HEK293 (cell line): ENCODE results near the gene RND1.

Experiments
- CTCF ChIA-PET: fragments of 350-600 bp; formaldehyde crosslinking; extraction: SDS; loops from one replicate; lab custom pipeline; 2021; ENCODE audit warnings: antibody characterized with exemption; lab: Yijun Ruan, JAX
- POLR2A ChIA-PET: fragments of 300-600 bp; formaldehyde crosslinking; extraction: SDS; loops from one replicate; lab custom pipeline; 2020; ENCODE audit warnings: antibody characterized with exemption, inconsistent platforms; lab: Yijun Ruan, JAX
- H3K27ac ChIP-seq: fragments of 200-500 bp; sonication (Bioruptor generic); 2 replicates; pipeline ENCODE4 v1.5.1; 2014; ENCODE audit warnings: low read depth, low read length, control low read depth, inconsistent platforms; ENCODE audit errors: extremely low read depth
- H3K36me3 ChIP-seq, 2 experiments: fragments of 200-500 bp in 1 of 2; sonication (Bioruptor generic) in 1 of 2; 1 replicate in 1 of 2; 2 replicates in 1 of 2; pipeline ENCODE4 v1.5.1; 2014 to 2017; ENCODE audit warnings: inconsistent platforms in 2 of 2, low read length in 2 of 2; ENCODE audit not compliant: control insufficient read depth in 2 of 2, insufficient read depth in 1 of 2
- H3K4me1 ChIP-seq: fragments of 200-500 bp; sonication (Bioruptor generic); 2 replicates; pipeline ENCODE4 v1.5.1; 2014; ENCODE audit warnings: mild to moderate bottlenecking, low read length, inconsistent platforms; ENCODE audit not compliant: control insufficient read depth, insufficient read depth
- H3K4me3 ChIP-seq: 2 replicates; pipeline ENCODE4 v1.5.1; 2011; ENCODE audit warnings: low read depth, mild to moderate bottlenecking, control low read depth, low read length, moderate library complexity
- H3K9me3 ChIP-seq: fragments of 200-500 bp; sonication (Bioruptor generic); 2 replicates; pipeline ENCODE4 v1.5.1; 2014; ENCODE audit warnings: low read depth, low read length, inconsistent platforms; ENCODE audit not compliant: control insufficient read depth, insufficient read depth
- BCL6B ChIP-seq: fragments of 450-650 bp; formaldehyde crosslinking; IDR thresholded peaks from 2 replicates; pipeline ENCODE4 v1.5.1; 2017; ENCODE audit warnings: missing biosample characterization, missing genetic modification characterization
- EGR2 ChIP-seq: fragments of 450-650 bp; formaldehyde crosslinking; IDR thresholded peaks from 2 replicates; pipeline ENCODE4 v1.5.1; 2016; ENCODE audit warnings: low read depth, missing biosample characterization, missing genetic modification characterization
- FEZF1 ChIP-seq: fragments of 450-650 bp; formaldehyde crosslinking; IDR thresholded peaks from 2 replicates; pipeline ENCODE4 v1.5.1; 2016; ENCODE audit warnings: missing biosample characterization, missing genetic modification characterization
- KLF9 ChIP-seq: fragments of 450-650 bp; formaldehyde crosslinking; IDR thresholded peaks from 2 replicates; pipeline ENCODE4 v1.5.1; 2016; ENCODE audit warnings: missing biosample characterization, missing genetic modification characterization, low read depth
- PRDM4 ChIP-seq: fragments of 450-650 bp; formaldehyde crosslinking; IDR thresholded peaks from 2 replicates; pipeline ENCODE4 v1.5.1; 2017; ENCODE audit warnings: missing biosample characterization, missing genetic modification characterization
- RBAK ChIP-seq: fragments of 450-650 bp; formaldehyde crosslinking; IDR thresholded peaks from 2 replicates; pipeline ENCODE4 v1.5.1; 2016; ENCODE audit warnings: missing biosample characterization, missing genetic modification characterization
- SCRT1 ChIP-seq: fragments of 450-650 bp; formaldehyde crosslinking; IDR thresholded peaks from 2 replicates; pipeline ENCODE4 v1.5.1; 2016; ENCODE audit warnings: missing biosample characterization, missing genetic modification characterization, borderline replicate concordance
- ZFP37 ChIP-seq: fragments of 450-650 bp; formaldehyde crosslinking; IDR thresholded peaks from 2 replicates; pipeline ENCODE4 v1.5.1; 2016; ENCODE audit warnings: missing biosample characterization, missing genetic modification characterization
- ZFP69B ChIP-seq: fragments of 450-650 bp; formaldehyde crosslinking; IDR thresholded peaks from 2 replicates; pipeline ENCODE4 v1.5.1; 2016; ENCODE audit warnings: missing biosample characterization, missing genetic modification characterization
- ZNF292 ChIP-seq: fragments of 450-650 bp; formaldehyde crosslinking; IDR thresholded peaks from 2 replicates; pipeline ENCODE4 v1.5.1; 2016; ENCODE audit warnings: low read depth, missing biosample characterization, missing genetic modification characterization, borderline replicate concordance
- ZNF324 ChIP-seq: fragments of 450-650 bp; formaldehyde crosslinking; IDR thresholded peaks from 2 replicates; pipeline ENCODE4 v1.5.1; 2016; ENCODE audit warnings: missing biosample characterization, missing genetic modification characterization
- ZNF362 ChIP-seq: fragments of 450-650 bp; formaldehyde crosslinking; IDR thresholded peaks from 2 replicates; pipeline ENCODE4 v1.5.1; 2016; ENCODE audit warnings: missing biosample characterization, missing genetic modification characterization
- ZNF404 ChIP-seq: fragments of 450-650 bp; formaldehyde crosslinking; IDR thresholded peaks from 2 replicates; pipeline ENCODE4 v1.5.1; 2017; ENCODE audit warnings: missing biosample characterization, missing genetic modification characterization
- ZNF423 ChIP-seq: fragments of 450-650 bp; formaldehyde crosslinking; IDR thresholded peaks from 2 replicates; pipeline ENCODE4 v1.5.1; 2016; ENCODE audit warnings: missing biosample characterization, missing genetic modification characterization
- ZNF501 ChIP-seq: fragments of 450-650 bp; formaldehyde crosslinking; IDR thresholded peaks from 2 replicates; pipeline ENCODE4 v1.5.1; 2016; ENCODE audit warnings: missing biosample characterization, missing genetic modification characterization
- ZNF580 ChIP-seq: fragments of 450-650 bp; formaldehyde crosslinking; IDR thresholded peaks from 2 replicates; pipeline ENCODE4 v1.5.1; 2016; ENCODE audit warnings: missing biosample characterization, missing genetic modification characterization
- ZNF777 ChIP-seq: fragments of 450-650 bp; formaldehyde crosslinking; IDR thresholded peaks from 2 replicates; pipeline ENCODE4 v1.5.1; 2017; ENCODE audit warnings: missing biosample characterization, missing genetic modification characterization, borderline replicate concordance
- ZNF791 ChIP-seq: fragments of 450-650 bp; formaldehyde crosslinking; IDR thresholded peaks from 2 replicates; pipeline ENCODE4 v1.5.1; 2016; ENCODE audit warnings: missing biosample characterization, missing genetic modification characterization
- ZNF830 ChIP-seq: fragments of 450-650 bp; IDR thresholded peaks from 2 replicates; pipeline ENCODE4 v1.5.0; 2018; ENCODE audit warnings: missing biosample characterization, missing genetic modification characterization, low read depth, mild to moderate bottlenecking, moderate library complexity
- ZSCAN18 ChIP-seq: fragments of 450-650 bp; formaldehyde crosslinking; IDR thresholded peaks from 2 replicates; pipeline ENCODE4 v1.5.1; 2016; ENCODE audit warnings: missing biosample characterization, missing genetic modification characterization
- ZSCAN23 ChIP-seq: fragments of 450-650 bp; formaldehyde crosslinking; IDR thresholded peaks from 2 replicates; pipeline ENCODE4 v1.5.1; 2016; ENCODE audit warnings: missing biosample characterization, missing genetic modification characterization
- TF ChIP-seq, protein P1 (sequence below): fragments of 450-650 bp; formaldehyde crosslinking; IDR thresholded peaks from 2 replicates; pipeline ENCODE4 v1.5.1; 2016; ENCODE audit warnings: missing biosample characterization, missing genetic modification characterization
- TF ChIP-seq, protein P2 (sequence below): fragments of 450-650 bp; formaldehyde crosslinking; IDR thresholded peaks from 2 replicates; pipeline ENCODE4 v1.5.1; 2016; ENCODE audit warnings: missing biosample characterization, missing genetic modification characterization

Gene RND1

GRCh38 chr12:48817873-48818830 lies 47.5 kb downstream of the RND1 start, which contains the start of gene CACNB3 (continued):
- TF ChIP-seq, protein P1, sequence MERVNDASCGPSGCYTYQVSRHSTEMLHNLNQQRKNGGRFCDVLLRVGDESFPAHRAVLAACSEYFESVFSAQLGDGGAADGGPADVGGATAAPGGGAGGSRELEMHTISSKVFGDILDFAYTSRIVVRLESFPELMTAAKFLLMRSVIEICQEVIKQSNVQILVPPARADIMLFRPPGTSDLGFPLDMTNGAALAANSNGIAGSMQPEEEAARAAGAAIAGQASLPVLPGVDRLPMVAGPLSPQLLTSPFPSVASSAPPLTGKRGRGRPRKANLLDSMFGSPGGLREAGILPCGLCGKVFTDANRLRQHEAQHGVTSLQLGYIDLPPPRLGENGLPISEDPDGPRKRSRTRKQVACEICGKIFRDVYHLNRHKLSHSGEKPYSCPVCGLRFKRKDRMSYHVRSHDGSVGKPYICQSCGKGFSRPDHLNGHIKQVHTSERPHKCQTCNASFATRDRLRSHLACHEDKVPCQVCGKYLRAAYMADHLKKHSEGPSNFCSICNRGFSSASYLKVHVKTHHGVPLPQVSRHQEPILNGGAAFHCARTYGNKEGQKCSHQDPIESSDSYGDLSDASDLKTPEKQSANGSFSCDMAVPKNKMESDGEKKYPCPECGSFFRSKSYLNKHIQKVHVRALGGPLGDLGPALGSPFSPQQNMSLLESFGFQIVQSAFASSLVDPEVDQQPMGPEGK (tag by site-specific recombination): peak; percentile 94
- TF ChIP-seq ZNF777 (tag by site-specific recombination): 0 out of 2 replicates have a peak, but pooled peaks have one; percentile 66
- TF ChIP-seq ZNF423 (tag by site-specific recombination): 0 out of 2 replicates have a peak, but pooled peaks have one; percentile 25
- TF ChIP-seq ZFP37 (tag by site-specific recombination): no peak
- no peak for TF ChIP-seq BCL6B (tag by site-specific recombination)
- peak; percentile 95 for TF ChIP-seq EGR2 (tag by site-specific recombination)
- TF ChIP-seq, protein P2, sequence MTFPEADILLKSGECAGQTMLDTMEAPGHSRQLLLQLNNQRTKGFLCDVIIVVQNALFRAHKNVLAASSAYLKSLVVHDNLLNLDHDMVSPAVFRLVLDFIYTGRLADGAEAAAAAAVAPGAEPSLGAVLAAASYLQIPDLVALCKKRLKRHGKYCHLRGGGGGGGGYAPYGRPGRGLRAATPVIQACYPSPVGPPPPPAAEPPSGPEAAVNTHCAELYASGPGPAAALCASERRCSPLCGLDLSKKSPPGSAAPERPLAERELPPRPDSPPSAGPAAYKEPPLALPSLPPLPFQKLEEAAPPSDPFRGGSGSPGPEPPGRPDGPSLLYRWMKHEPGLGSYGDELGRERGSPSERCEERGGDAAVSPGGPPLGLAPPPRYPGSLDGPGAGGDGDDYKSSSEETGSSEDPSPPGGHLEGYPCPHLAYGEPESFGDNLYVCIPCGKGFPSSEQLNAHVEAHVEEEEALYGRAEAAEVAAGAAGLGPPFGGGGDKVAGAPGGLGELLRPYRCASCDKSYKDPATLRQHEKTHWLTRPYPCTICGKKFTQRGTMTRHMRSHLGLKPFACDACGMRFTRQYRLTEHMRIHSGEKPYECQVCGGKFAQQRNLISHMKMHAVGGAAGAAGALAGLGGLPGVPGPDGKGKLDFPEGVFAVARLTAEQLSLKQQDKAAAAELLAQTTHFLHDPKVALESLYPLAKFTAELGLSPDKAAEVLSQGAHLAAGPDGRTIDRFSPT (tag by site-specific recombination): peak; percentile 66
- no peak for TF ChIP-seq ZNF404 (tag by site-specific recombination)
- no peak for TF ChIP-seq ZNF791 (tag by site-specific recombination)
- TF ChIP-seq ZNF292: no peak
- 0 out of 2 replicates have a peak, but pooled peaks have one; percentile 8 for TF ChIP-seq FEZF1 (tag by site-specific recombination)
- no peak for TF ChIP-seq ZNF830 (tag by site-specific recombination)

DNA sequence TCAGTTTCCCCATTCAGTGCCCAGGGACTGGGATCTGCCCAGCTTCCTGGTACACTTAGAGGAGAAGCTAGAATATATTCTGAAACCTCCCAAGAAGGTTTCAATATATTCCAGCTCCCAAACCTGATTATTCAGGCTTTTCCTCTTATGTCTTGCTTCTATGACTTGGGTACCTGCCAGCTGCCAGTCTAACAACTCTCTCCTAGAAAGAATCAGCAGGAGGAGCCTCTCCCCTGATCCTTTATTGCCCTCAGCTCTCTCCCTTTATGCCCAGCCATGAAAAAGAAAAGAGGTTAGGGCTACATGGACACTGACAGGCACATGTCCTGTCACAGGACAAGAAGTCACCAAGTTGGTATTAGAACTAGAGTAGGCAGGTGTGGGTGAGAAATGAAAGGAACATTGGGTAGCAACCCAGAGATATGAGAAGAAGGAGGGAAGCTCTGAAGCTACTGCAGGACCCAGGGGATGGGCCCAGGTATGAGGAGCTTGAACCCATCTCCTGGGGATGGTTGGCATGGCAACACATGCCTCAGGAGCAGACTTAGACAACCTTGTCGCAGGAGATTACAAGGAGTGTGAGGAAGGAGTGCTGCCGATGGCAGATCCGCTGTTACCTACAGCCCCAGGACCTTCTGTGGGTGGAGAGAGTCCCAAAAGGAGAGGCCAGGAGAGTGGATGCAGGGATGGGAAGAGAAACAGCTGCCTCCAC lies 49.4 kb downstream of the RND1 start:
- Histone ChIP-seq H3K9me3 (no peaks in the 10 kb centered on the region), H3K27ac (no peak overlapping the region), H3K36me3 (no peaks in the 10 kb centered on the region), H3K4me3 (no peak overlapping the region), H3K4me1 (peaks cover 3% of the 10 kb centered on the region; the same call in 1 of the 2 replicates)
- ChIA-PET POLR2A (interaction anchor here (0.6 to 2.3 kb wide), 4 partner anchors 10 to 465 kb away, joined by 3 to 11 read pairs (median 4); partner anchors contain the start of gene ADCY6), CTCF (interaction anchor here (0.9 to 7.1 kb wide), 11 partner anchors 9 to 282 kb away, joined by 3 to 53 read pairs (median 8); partner anchors contain the start of genes ADCY6 and DDX23)
- TF ChIP-seq ZNF501 (tag by site-specific recombination) (no peak), ZFP69B (no peak), PRDM4 (tag by site-specific recombination) (no peak), ZNF580 (tag by site-specific recombination) (no peak), ZNF362 (no peak), ZNF324 (tag by site-specific recombination) (no peak), SCRT1 (tag by site-specific recombination) (no peak), KLF9 (tag by site-specific recombination) (no peak), ZSCAN18 (tag by site-specific recombination) (no peak), ZSCAN23 (tag by site-specific recombination) (no peak), RBAK (tag by site-specific recombination) (no peak)
